H1 (cell line): ENCODE measurements around the gene AIG1.

Experiments
- ASH2L ChIP-seq: fragments of 200-600, 300-600 bp; sonication (generic); IDR thresholded peaks from one replicate; pipeline ENCODE4 v1.7.1; 2017; ENCODE audit warnings: low read length
- BCL11A ChIP-seq, 2 experiments: IDR thresholded peaks; one replicate each; pipeline ENCODE4 v1.6.1; 2011; ENCODE audit warnings: low read depth in 2 of 2, low read length in 2 of 2, mild to moderate bottlenecking in 2 of 2
- CEBPB ChIP-seq: IDR thresholded peaks from 2 replicates; pipeline ENCODE4 v1.6.1; 2012; ENCODE audit warnings: low read depth, low read length
- CTCF ChIP-seq, 3 experiments: IDR thresholded peaks; 1 replicate in 2 of 3; 2 replicates in 1 of 3; pipeline versions ENCODE4 v1.5.1 to v1.6.1; 2011; ENCODE audit warnings: low read length in 3 of 3, mild to moderate bottlenecking in 3 of 3, inconsistent platforms in 2 of 3, low read depth in 1 of 3, moderate library complexity in 1 of 3; ENCODE audit not compliant: insufficient read depth in 1 of 3; ENCODE audit errors: control extremely low read depth in 1 of 3
- EGR1 ChIP-seq: IDR thresholded peaks from 2 replicates; pipeline ENCODE4 v1.6.1; 2011; ENCODE audit warnings: low read depth, low read length, borderline replicate concordance
- EZH2 ChIP-seq: fragments of 200-600 bp; sonication (generic); IDR thresholded peaks from 2 replicates; pipeline ENCODE4 v1.7.1; 2012; ENCODE audit warnings: low read depth, mild to moderate bottlenecking, moderate library complexity, low read length, inconsistent platforms; ENCODE audit not compliant: severe bottlenecking
- FOSL1 ChIP-seq: IDR thresholded peaks from 2 replicates; pipeline ENCODE4 v1.6.1; 2011; ENCODE audit warnings: mild to moderate bottlenecking, low read depth, low read length, moderate library complexity; ENCODE audit not compliant: insufficient read depth
- KDM1A ChIP-seq: fragments of 200-600, 300-600 bp; sonication (generic); IDR thresholded peaks from 2 replicates; pipeline ENCODE4 v1.7.1; 2016; ENCODE audit warnings: mild to moderate bottlenecking, low read length, borderline replicate concordance
- SIX5 ChIP-seq: IDR thresholded peaks from 2 replicates; pipeline ENCODE4 v1.6.1; 2011; ENCODE audit warnings: mild to moderate bottlenecking, low read depth, low read length
- SUZ12 ChIP-seq: fragments of 200-600 bp; sonication (generic); IDR thresholded peaks from 2 replicates; pipeline ENCODE4 v1.6.1; 2012; ENCODE audit warnings: mild to moderate bottlenecking, inconsistent platforms, low read length, moderate library complexity, mixed read lengths
- TEAD4 ChIP-seq: IDR thresholded peaks from 2 replicates; pipeline ENCODE4 v1.6.1; 2012; ENCODE audit warnings: low read depth, low read length, inconsistent platforms, mixed read lengths
- YY1 ChIP-seq: IDR thresholded peaks from 2 replicates; pipeline ENCODE4 v1.6.1; 2011; ENCODE audit warnings: low read depth, mild to moderate bottlenecking, low read length

GRCh38 chr6:143264986-143265764, 204.5 kb downstream of the AIG1 start:
- TF ChIP-seq CTCF (IDR thresholded peaks at IDR 0.05; ENCODE audit: control extremely low read depth in 1 of 3, insufficient read depth in 1 of 3, low read depth in 1 of 3, low read length in 3 of 3) (no peak), FOSL1 (no peak), SUZ12 (no peak), YY1 (no peak), TEAD4 (no peak), EZH2 (no peak), EGR1 (no peak), ASH2L (no peak), BCL11A (IDR thresholded peaks at IDR 0.05; ENCODE audit: low read depth in 2 of 2, low read length in 2 of 2) (no peak), CEBPB (no peak), SIX5 (no peak), KDM1A (no peak)
